Colonic mucosa (tissue), 4 donors: ENCODE data around the gene TMPRSS12. TPM values are rescaled to one million over a fixed set of nuclear protein-coding genes. Genes with fewer than 3 reads are reported as not detected.
A peak's percentile ranks its signal among the peaks of the same experiment; 100 is the strongest.
"Not testable (repeated sequence)": the region's sequence is repeated elsewhere in the genome, so short reads cannot be mapped to it uniquely, and the experiment has no call there.

Experiments
- DNase-seq: peaks from one replicate; pipeline ENCODE4 v3.0.0-alpha.2; 2020
- H3K27ac ChIP-seq: fragments of 200-600 bp; one replicate; pipeline ENCODE4 v1.8.0; 2021
- H3K27me3 ChIP-seq: fragments of 200-600 bp; one replicate; pipeline ENCODE4 v1.8.0; 2021
- H3K36me3 ChIP-seq: fragments of 200-600 bp; one replicate; pipeline ENCODE4 v1.8.0; 2021
- H3K4me1 ChIP-seq: fragments of 200-600 bp; one replicate; pipeline ENCODE4 v1.8.0; 2021; ENCODE audit warnings: mild to moderate bottlenecking
- H3K4me3 ChIP-seq: fragments of 200-600 bp; one replicate; pipeline ENCODE4 v1.8.0; 2021
- H3K9ac ChIP-seq, 2 donors: one replicate each; pipeline ENCODE4 v1.7.0; 2013; ENCODE audit warnings: control low read depth in 2 of 2, low read depth in 2 of 2, low read length in 2 of 2
- H3K9me3 ChIP-seq: fragments of 200-600 bp; one replicate; pipeline ENCODE4 v1.8.0; 2021
- intact Hi-C: fragments of 100-400 bp; cut with DNase I; formaldehyde crosslinking; loops from one replicate; pipeline ENCODE4 v1.14.1; 2022
- total RNA-seq, 2 donors: library from RNA; stranded (reverse); fragmentation: NEBNext Ultra II Directional in 1 of 2; extraction: Animal tissue kit (Norgen Biotek cat#: 25700) in 1 of 2; gene quantifications; one replicate each; pipeline ENCODE4 v1.2.1, GENCODE V29; 2021
- TF ChIP-seq, protein P1 (sequence below): fragments of 200-600 bp; IDR thresholded peaks from one replicate; pipeline ENCODE4 v1.8.0; 2022; ENCODE audit warnings: antibody characterized with exemption, mild to moderate bottlenecking
- donor health status: healthy.
- donor health status: DM: no; HTN: no; CAD: no.
- donor health status: DM: no; HTN: no; CAD: no.

The TMPRSS12 gene, protein sequence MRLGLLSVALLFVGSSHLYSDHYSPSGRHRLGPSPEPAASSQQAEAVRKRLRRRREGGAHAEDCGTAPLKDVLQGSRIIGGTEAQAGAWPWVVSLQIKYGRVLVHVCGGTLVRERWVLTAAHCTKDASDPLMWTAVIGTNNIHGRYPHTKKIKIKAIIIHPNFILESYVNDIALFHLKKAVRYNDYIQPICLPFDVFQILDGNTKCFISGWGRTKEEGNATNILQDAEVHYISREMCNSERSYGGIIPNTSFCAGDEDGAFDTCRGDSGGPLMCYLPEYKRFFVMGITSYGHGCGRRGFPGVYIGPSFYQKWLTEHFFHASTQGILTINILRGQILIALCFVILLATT
- not detected for total RNA-seq

DNA sequence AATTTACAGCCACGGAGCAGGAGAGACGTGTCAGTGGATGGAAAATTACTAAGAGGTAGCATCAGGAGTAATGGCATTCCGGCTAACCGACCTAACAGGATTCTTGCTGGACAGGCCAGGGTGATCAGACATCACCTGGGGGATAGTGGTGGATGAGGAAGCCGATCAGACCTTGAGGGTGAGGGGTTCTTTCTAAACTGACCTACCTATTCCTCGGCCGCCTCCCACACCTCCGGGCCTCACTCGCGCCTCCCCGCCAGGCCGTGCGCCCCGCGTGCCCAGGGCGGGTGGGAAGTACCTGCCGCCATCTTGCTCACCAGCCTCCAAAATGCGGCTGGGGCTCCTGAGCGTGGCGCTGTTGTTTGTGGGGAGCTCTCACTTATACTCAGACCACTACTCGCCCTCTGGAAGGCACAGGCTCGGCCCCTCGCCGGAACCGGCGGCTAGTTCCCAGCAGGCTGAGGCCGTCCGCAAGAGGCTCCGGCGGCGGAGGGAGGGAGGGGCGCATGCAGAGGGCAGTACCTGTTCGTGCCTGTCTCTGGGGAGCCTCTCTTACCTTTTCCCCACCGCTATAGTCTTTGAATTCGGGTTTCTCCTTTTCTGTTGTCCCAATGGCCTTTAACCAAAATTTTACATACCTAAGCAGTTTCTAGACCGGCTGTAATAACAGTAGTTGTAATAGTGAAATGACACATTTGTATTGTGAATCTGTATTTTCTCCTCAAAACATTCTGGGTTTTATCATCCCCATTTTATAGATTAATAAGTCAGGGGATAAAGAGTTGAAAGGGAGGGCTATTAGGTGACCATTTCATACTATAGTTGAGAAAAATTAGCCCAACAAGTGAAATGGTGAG is at the start of gene TMPRSS12:
Gene TMPRSS12, plus strand, starts transcription at position 290 of the 857 bp plus-strand sequence. Its CDS starts 39 bp downstream, at position 329.
- Histone ChIP-seq H3K36me3 (no peaks in the 10 kb centered on the region), H3K9me3 (no peaks in the 10 kb centered on the region), H3K4me1 (no peaks in the 10 kb centered on the region), H3K27me3 (no peaks in the 10 kb centered on the region), H3K27ac (no peak within 1 kb of the TSS), H3K4me3 (no peak within 1 kb of the TSS), H3K9ac (no peak within 1 kb of the TSS)
- peak; percentile 23 for DNase-seq
- intact Hi-C loops: no loop called here
- TF ChIP-seq, protein P1, sequence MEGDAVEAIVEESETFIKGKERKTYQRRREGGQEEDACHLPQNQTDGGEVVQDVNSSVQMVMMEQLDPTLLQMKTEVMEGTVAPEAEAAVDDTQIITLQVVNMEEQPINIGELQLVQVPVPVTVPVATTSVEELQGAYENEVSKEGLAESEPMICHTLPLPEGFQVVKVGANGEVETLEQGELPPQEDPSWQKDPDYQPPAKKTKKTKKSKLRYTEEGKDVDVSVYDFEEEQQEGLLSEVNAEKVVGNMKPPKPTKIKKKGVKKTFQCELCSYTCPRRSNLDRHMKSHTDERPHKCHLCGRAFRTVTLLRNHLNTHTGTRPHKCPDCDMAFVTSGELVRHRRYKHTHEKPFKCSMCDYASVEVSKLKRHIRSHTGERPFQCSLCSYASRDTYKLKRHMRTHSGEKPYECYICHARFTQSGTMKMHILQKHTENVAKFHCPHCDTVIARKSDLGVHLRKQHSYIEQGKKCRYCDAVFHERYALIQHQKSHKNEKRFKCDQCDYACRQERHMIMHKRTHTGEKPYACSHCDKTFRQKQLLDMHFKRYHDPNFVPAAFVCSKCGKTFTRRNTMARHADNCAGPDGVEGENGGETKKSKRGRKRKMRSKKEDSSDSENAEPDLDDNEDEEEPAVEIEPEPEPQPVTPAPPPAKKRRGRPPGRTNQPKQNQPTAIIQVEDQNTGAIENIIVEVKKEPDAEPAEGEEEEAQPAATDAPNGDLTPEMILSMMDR: no peak

GRCh38 chr12:50799908-50800307 is 42.8 kb upstream of the TMPRSS12 start:
- Histone ChIP-seq H3K4me1 (no peaks in the 10 kb centered on the region), H3K27me3 (no peaks in the 10 kb centered on the region), H3K4me3 (no peak overlapping the region), H3K36me3 (no peaks in the 10 kb centered on the region), H3K9me3 (no peaks in the 10 kb centered on the region), H3K27ac (no peak overlapping the region), H3K9ac (no peak overlapping the region)
- intact Hi-C loops: no loop called here
- no peak for DNase-seq
- TF ChIP-seq, protein P1: no peak

DNA sequence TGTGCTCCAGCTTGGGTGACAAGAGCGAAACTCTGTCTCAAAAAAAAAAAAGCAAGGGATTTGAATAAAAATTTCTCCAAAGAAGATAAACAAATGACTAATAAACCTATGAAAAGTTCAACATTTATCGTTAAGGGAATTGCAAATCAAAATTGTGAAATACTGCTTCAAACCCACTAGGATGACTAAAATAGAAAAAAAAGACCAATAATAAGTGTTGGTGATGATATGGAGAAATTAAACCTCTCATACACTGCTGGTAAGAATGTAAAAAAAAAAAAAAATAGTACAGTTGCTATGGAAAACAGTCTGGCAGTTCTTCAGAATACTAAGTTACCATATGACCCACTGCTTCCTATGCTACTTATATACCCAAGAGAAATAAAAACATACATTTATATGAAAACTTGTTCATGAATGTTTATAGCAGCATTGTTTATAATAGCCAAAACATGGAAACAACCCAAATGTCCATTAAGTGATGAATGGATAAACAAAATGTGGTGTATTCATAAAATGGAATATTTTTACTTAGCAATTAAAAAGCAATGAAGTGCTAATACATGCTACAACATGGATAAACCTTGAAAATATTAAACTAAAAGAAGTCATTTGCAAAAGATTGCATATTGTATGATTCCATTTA is 39.4 kb upstream of the TMPRSS12 start:
- no peak overlapping the region for H3K9ac ChIP-seq
- no peak overlapping the region for H3K4me3 ChIP-seq
- DNase-seq: no peak
- H3K27me3 ChIP-seq: no peaks in the 10 kb centered on the region
- no peak overlapping the region for H3K27ac ChIP-seq
- TF ChIP-seq, protein P1: no peak
- H3K36me3 ChIP-seq: no peaks in the 10 kb centered on the region
- no peaks in the 10 kb centered on the region for H3K9me3 ChIP-seq
- H3K4me1 ChIP-seq: no peaks in the 10 kb centered on the region
- intact Hi-C loops: no loop called here

DNA sequence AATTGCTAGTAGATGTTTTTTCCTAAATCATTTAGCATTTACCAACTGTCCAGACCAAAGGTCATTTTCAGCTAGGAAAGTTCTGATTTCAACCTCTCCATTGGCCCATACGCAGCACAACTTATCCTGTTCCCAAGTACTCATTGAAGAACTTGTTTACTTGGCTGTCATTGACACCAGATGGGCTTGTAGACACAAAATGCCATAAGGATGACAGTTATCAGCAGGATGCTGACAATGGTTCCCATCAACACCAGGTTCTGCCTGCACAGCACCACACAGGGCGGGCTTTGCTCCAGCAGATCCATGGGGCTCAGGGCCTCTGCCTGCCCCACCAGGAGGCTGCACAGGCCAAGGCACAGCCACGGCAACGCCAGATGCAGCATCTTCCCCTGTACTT is 36.5 kb upstream of the TMPRSS12 start:
- no peak overlapping the region for H3K9ac ChIP-seq
- no peaks in the 10 kb centered on the region for H3K4me1 ChIP-seq
- no peak overlapping the region for H3K27ac ChIP-seq
- no peak overlapping the region for H3K4me3 ChIP-seq
- intact Hi-C loops: no loop called here
- H3K36me3 ChIP-seq: no peaks in the 10 kb centered on the region
- H3K27me3 ChIP-seq: no peaks in the 10 kb centered on the region
- no peak for DNase-seq
- TF ChIP-seq, protein P1: no peak
- no peaks in the 10 kb centered on the region for H3K9me3 ChIP-seq

DNA sequence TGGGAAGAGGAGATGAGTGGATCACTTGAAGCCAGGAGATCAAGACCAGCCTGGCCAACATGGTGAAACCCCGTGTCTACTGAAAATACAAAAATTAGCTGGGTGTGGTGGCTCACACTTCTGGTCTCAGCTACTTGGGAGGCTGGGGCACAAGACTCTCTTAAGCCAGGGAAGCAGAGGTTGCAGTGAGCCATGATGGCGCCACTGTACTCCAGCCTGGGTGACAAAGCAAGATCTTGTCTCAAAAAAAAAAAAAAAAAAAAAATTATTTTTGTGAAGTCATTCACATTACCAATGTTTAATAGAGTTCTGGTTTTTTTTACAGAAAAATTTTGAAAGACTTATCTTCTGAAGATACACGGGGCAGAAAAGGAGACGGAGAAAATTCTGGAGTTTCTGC is 33.6 kb upstream of the TMPRSS12 start:
- intact Hi-C loops, H3K9ac ChIP-seq, H3K9me3 ChIP-seq, H3K27me3 ChIP-seq, H3K27ac ChIP-seq, H3K4me3 ChIP-seq, H3K4me1 ChIP-seq, H3K36me3 ChIP-seq, DNase-seq: not testable (repeated sequence)

- H3K27me3 ChIP-seq, intact Hi-C loops, H3K4me1 ChIP-seq, DNase-seq, H3K4me3 ChIP-seq, H3K9me3 ChIP-seq, H3K9ac ChIP-seq, H3K27ac ChIP-seq, H3K36me3 ChIP-seq: not testable (repeated sequence)
Measured at GRCh38 chr12:50814921-50815320, 27.8 kb upstream of the TMPRSS12 start.
